HCT116 (cell line): ENCODE measurements around the gene RBKS.

Source experiments
- EZH2 ChIP-seq: fragments of 200-600 bp; sonication (generic); IDR thresholded peaks from 2 replicates; pipeline ENCODE4 v1.6.1; 2017; ENCODE audit warnings: antibody characterized with exemption, mixed run types
- EZH2phosphoT487 ChIP-seq: fragments of 200-600 bp; IDR thresholded peaks from 2 replicates; pipeline ENCODE4 v1.6.1; 2018; ENCODE audit warnings: antibody characterized with exemption, borderline replicate concordance

DNA sequence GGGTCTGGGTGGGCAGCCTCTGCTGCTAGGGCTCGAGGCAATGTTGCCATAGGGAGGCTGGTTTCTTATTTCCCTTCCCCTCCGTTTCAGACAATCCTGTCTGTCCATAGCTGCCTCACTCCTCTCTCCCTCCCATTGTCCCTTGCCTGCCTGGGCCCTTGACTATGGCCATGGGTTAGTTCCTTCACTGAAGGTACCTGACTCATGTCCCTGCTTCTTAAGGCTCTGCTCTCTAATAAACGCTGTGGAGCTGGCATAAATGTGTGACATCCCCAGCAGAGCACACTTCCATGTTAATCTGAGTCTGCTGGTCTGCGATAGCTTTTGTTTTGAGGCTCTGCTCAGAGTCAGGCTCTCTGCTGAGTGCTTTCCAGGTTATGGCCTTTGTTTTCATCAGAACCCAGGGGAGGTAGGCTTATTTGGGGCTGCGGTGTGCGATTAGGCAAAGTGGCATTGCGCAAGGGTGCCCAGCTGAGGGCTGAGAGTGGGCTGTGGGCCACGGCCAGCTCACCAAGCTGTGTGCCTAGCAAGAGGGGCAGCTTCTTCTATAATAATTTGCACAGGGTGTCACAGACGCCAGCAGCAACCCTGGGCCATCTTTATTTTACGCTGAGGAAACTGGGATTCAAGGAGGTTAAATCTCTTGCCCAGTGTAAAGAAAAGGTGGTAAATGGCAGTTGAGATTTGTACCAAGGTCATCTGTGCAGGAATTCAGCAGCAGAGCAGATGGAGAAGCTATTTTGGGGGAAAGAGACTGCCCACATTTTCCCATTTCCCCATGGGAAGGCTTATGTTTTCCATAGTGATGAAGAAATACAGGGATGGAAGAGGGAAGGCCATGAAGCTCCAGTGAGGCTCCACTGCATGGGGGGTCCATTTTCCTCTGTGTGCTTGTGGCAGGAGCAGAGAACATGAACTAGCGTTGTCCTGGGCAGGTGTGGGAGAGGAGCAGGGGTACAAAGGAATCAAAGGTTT lies 93.1 kb downstream of the RBKS start:
- TF ChIP-seq EZH2 (no peak), EZH2phosphoT487 (no peak)
